Measurements from ENCODE around the gene GFAP.

DNA sequence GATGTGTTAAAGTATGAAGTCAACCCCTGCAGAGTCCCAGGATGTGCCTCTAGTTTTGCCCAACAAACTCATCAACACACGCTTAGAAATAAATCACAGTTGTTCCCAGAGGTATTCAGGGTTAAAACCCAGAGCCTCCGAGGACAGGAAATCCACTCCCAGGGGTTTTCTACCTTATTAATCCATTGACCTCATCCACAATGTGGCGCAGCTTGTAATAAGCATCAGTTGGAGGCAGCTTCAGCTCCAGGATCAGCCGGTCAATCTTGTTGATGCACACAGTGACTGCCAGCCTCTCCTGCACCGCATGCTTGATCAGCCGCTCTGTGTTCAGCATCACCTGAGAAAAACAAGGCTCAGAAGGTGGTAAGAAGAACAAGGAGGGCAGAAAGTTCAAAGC is 39.5 kb downstream of the GFAP start:
- TF ChIP-seq POLR2A (IDR thresholded peaks at IDR 0.05), result no peak
- TF ChIP-seq, protein P1, sequence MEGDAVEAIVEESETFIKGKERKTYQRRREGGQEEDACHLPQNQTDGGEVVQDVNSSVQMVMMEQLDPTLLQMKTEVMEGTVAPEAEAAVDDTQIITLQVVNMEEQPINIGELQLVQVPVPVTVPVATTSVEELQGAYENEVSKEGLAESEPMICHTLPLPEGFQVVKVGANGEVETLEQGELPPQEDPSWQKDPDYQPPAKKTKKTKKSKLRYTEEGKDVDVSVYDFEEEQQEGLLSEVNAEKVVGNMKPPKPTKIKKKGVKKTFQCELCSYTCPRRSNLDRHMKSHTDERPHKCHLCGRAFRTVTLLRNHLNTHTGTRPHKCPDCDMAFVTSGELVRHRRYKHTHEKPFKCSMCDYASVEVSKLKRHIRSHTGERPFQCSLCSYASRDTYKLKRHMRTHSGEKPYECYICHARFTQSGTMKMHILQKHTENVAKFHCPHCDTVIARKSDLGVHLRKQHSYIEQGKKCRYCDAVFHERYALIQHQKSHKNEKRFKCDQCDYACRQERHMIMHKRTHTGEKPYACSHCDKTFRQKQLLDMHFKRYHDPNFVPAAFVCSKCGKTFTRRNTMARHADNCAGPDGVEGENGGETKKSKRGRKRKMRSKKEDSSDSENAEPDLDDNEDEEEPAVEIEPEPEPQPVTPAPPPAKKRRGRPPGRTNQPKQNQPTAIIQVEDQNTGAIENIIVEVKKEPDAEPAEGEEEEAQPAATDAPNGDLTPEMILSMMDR (IDR thresholded peaks at IDR 0.05), result no peak
